ENCODE data around the gene TRPV5.

- no peak for TF ChIP-seq EZH2phosphoT487 (IDR thresholded peaks at IDR 0.05; ENCODE audit: borderline replicate concordance, low read depth, low read length)
- TF ChIP-seq CTCF (conservative IDR thresholded peaks at IDR 0.05; ENCODE audit: low read length), result no peak
Observed at GRCh38 chr7:142915315-142915714, 18.2 kb downstream of the TRPV5 start.

All from OCI-LY7 (cell line).